ENCODE results near the gene PSME3IP1.

Gene PSME3IP1

DNA sequence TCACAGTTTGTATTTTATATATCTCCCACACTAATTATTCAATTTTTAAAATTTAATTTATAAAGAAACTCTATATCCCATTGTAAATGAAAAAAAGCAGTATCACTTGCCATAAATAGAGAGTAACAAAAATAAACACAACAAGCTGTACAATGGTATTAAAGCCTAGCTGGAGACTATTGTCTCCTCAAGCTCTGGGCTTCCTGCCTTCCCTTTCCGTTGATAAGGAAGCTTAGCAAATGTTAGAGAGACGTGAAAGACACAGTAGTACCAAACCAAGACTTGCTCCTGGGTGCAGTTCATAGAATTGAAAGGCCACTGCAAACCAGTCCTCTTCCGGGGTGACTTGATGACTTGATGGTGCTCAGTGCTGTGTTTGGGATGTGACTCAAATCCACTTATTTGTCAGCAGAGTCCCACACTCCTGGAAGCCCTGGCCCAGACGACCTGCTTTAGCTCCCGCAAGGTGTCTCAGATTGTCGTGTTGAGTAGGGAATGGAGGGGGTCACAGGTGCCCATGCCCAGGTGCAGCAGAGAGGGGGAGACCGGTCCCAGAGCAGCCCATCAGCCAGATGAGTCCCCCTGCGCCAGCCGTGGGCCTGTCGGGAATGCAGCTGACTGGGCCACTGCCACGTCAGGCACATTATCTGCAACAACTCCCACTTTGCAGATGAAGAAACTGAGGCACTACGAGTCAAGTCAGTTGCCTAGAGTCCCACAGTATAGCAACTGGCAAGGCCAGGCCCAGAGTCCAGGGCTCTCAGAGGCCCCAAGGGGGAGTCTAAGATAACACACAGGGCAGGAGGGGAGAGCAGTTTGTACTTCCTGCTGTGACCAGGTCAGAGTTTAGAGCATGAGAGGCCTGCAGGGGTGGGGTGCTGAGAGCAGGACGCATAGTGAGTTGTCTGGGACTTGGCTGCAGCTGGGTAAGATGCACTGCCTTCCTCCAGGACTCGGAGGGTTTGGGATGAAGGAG, 40.5 kb downstream of the PSME3IP1 start:
- no peak for DNase-seq

DNA sequence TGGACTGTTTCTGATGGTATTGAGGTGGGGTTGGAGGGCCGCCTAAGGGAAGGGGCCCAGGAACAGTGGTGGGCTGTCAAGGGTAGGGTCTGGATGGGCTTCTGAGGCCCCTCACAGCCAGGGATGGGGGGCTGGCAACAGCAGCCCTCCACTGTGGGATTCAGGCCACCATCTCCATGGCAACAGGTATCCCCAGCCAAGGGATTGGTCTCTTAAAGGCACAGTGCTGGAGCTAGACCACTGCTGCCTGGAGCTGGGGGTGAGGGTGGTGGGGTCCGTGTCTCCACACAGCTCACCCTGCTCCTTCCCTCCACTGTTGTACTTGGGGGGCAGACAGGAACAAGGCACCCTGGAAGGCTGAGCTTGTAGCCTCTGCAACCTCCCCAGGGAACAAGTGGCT, 41.8 kb downstream of the PSME3IP1 start:
- DNase-seq = no peak

DNA sequence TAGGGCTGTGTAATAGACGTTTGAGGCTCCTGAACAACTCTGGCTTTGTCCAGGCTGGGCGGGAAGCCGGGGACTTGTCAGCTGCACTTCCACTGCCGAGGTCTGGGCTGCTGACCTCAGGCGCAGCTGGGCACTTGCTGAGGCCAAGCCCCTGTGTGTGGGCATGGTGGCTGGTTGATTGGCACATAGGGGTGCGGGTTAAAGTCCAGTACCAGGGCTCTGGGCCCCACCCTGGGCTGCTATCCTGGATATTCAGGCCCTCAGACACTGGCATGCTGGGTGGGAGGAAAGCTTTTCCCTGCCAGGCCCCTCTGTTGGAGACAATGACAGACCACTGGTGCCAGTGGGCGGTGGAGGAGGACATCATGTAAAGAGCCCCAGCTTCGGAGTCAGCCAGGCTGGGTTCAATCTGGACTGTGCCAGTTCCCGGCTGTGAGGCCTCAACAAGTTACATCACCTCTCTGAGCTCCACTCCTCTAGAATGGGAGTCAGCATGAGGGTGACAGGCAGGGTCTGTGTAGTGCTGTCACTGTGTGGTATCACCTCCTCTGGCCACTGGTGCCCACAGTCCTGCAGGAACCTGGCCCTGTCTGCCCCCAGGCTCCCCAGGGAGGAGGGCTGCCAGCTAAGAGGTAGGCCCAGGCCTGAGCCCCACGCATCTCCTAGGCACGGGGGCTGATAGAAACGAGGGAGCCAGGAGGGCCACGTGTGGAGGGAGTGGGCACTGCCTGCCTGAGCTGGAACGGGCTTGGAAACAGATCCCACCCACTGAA, 42.5 kb downstream of the PSME3IP1 start:
- no peak for DNase-seq

DNA sequence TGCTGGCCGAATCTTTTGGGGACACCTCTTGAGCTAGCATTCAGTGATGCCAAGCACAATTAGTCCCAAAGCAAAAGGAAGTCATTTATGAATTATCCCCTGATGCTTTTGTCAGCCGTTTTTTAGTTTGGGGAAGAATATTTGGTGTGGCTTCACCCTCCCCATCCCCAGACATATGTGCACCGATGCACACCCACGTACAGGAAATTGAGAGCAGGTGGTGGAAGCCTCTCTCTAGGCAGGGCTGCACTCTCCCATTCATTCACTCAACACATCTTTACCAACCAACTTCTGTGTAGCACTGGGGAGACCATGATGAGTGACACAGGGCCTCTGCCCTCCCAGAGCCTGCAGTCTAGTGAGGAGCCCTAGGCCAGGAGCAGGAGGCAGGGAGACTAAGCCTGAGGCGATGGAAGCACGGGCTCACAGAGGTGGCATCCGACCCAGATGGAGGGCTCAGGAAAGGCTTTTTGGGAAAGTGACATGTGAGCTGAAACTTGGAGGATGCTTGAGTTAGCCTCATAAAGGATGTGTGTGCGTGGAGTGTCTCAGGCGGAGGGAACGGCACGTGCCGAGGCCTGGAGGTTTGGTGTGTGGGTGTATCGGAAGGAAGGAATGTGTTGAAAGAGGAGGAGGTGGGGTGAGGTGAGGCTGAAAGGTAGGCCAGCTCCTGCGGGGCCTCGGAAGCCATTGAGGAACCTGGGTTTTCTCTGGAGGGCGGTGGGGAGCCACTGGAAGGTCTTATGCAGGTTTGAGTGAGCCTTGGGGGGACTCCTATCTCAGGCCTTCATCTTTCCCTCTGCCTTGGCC, 43.8 kb downstream of the PSME3IP1 start:
- DNase-seq = no peak

GRCh38 chr16:57140931-57141668, 44.7 kb downstream of the PSME3IP1 start:
- no peak for DNase-seq

DNA sequence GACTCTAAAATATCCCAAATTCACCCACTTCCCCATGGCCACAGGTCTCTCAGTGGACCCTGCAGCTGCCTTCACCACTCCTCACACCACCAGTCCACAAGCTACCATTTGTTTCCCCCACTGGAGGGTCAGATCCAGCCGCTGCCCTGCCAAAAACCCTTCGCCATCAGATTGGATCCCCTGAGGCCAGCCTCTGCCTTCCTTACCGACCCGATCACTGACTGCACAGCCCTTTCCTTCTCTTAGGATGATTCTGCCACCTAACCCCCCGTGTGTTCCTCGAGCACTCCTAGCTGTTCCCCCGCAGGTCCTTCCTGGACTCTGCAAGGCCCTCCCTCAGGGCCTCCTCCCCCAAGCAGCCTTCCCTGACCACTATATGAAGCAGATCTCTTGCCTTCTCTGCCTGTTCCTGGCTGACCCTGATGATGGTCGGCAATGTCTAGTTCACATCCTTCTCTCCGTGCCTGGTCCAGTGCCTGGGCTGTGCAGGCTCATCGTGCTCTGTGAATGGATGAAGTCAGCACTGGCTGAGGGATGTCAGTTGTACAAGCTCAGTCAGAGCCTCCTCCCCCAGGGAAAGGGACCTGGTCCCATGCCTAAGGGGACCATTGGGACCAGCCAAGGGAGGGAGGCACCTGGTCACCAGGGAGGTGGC, 47.4 kb downstream of the PSME3IP1 start:
- DNase-seq = no peak

- DNase-seq = no peak
Observed at GRCh38 chr16:57137566-57138273, 48.1 kb downstream of the PSME3IP1 start.

DNA sequence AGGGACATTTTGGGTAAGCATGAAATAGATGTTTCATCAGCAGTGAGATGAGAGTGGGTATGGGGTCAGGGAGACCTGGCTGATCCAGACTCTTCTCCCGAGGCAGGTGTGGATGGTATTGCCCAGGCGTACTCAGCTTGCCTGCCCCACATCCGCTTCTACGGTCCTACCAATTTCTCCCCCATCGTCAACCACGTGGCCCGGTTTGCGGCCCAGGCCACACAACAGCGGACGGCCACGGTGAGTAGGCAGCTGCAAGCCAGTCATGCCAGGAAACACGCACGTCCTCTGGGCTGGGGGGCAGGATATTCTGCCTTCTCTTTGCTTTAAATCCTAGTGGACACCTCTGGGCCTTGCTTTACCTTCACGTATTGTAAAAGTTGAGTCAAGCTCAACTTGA, 48.8 kb downstream of the PSME3IP1 start:
- no peak for DNase-seq

GRCh38 chr16:57134982-57135381, 50.9 kb downstream of the PSME3IP1 start:
- DNase-seq = no peak

- no peak for DNase-seq
Observed at GRCh38 chr16:57133886-57134285, 52.0 kb downstream of the PSME3IP1 start.

GRCh38 chr16:57133031-57133430, 52.8 kb downstream of the PSME3IP1 start:
- DNase-seq = no peak

- no peak for DNase-seq
Observed at GRCh38 chr16:57132470-57132869, 53.4 kb downstream of the PSME3IP1 start.

DNA sequence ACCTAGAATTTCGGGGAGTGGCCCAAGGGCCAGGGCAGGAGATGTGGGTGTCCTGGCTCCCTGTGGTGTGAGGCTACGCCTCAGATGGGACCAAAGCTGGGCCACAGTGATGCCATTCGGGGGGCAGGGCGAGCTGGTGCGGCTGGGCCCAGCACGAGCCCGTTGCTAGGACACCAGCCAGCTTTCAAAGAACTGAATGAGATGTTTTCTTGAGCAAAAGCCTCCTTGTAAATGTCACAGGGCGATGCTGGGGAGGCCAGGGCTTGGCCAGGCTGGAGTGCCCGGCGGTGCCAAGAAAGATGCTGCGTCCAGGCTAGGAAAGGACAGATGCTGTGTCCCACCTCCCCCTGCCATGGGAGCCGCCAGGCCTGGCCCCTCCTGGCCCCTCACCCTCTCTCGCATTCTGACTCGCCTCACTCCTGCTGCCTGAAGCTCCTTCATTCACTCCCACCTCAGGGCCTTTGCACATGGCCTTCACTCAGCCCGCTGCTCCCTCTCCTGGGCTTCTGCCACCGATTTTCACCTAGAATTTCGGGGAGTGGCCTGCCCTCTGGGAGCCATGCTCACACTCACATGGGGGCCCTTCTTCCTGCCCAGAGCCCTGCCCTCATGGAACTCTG, 54.4 kb downstream of the PSME3IP1 start:
- no peak for DNase-seq

GRCh38 chr16:57130950-57131321, 54.9 kb downstream of the PSME3IP1 start:
- no peak for DNase-seq

GRCh38 chr16:57128771-57129389, 57.0 kb downstream of the PSME3IP1 start:
- no peak for DNase-seq

DNA sequence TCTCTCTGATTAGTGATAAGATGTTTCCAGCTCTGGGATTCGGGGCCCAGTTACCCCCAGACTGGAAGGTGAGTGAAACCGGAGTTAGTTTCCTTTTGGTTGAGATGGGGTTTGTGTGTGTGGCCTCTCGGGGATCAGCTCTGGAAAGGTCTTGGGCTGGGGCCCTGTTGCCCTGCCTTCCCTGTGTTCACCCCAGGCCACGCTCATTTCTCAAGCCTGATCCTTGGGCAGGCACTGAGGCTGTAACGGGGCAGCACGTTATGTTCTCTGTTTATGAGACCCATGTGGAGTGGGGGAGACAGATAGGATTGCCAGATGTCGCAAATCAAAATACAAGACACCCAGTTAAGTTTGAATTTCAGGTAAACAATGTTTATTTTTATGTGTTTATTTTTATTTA, 58.0 kb downstream of the PSME3IP1 start:
- no peak for DNase-seq

DNA sequence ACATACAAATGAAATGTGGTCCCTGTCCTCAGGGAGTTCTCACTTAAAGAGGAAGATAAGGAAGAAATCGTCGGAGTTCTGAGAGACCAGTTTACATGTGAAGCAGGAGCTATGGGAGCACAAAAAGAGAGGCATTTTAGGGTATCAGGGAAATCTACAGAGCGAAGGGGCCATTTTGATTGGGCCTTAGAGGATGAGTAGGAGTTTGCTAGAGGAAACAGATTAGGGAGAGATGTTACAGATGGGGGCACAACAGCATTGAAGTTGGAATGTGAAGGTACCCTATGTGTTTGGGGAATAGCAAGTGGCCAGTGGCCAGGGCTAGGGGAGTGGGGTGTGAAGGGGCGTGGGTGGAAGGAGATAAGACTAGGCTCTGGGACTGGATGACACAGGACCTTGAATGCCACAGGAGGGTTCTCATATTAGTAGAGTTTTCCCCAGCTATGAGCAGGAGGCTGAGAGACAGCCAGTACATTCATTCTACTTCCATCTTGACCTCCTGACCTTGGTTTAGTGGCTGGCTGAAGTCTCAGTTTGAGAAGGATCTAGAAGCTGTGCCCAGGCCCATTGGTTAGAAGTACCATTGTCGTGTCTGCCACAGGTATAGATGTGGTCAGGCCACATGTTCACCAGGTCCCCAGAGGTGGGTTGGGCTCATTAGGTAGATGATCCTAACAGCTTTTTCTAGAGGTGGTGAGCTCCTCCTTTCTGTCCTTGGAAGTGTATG, 58.6 kb downstream of the PSME3IP1 start:
- DNase-seq = no peak

- no peak for DNase-seq
Observed at GRCh38 chr16:57126411-57126810, 59.4 kb downstream of the PSME3IP1 start.

DNA sequence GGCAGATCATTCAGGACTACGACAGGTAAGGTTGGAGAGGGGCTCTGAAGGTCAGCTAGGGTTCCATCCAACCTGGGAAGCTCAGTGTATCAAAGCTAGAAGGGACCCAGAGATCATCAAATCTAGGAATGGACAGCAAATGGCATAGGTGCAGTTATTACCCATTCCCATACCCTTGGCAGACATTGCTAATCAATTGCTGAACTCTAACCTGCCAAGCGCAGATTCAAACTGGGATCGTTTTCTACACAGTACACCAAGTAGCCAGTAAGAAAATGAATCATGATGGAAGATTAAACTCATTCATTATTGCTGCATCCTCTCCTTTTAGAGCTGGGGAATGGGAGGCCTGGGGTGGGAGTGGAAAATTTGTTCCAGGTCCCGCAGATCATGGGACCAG, 59.9 kb downstream of the PSME3IP1 start:
- DNase-seq = no peak

All from right kidney (tissue), 1 donor.